Activated naive CD8-positive, alpha-beta T cell (primary cell): ENCODE results near the gene UPF1.

Experiments used
- H3K27ac Mint-ChIP-seq: one replicate; pipeline ENCODE4 v1.8.0; 2021; ENCODE audit warnings: mixed read lengths
- H3K27me3 Mint-ChIP-seq: one replicate; pipeline ENCODE4 v1.8.0; 2021; ENCODE audit warnings: mixed read lengths
- H3K36me3 Mint-ChIP-seq: one replicate; pipeline ENCODE4 v1.8.0; 2021; ENCODE audit warnings: mixed read lengths
- H3K4me1 Mint-ChIP-seq: one replicate; pipeline ENCODE4 v1.8.0; 2021; ENCODE audit warnings: low read depth, mixed read lengths
- H3K4me3 Mint-ChIP-seq: one replicate; pipeline ENCODE4 v1.8.0; 2021; ENCODE audit warnings: mild to moderate bottlenecking, mixed read lengths
- H3K9me3 Mint-ChIP-seq: one replicate; pipeline ENCODE4 v1.8.0; 2021; ENCODE audit warnings: low read depth, mixed read lengths

The UPF1 gene

DNA sequence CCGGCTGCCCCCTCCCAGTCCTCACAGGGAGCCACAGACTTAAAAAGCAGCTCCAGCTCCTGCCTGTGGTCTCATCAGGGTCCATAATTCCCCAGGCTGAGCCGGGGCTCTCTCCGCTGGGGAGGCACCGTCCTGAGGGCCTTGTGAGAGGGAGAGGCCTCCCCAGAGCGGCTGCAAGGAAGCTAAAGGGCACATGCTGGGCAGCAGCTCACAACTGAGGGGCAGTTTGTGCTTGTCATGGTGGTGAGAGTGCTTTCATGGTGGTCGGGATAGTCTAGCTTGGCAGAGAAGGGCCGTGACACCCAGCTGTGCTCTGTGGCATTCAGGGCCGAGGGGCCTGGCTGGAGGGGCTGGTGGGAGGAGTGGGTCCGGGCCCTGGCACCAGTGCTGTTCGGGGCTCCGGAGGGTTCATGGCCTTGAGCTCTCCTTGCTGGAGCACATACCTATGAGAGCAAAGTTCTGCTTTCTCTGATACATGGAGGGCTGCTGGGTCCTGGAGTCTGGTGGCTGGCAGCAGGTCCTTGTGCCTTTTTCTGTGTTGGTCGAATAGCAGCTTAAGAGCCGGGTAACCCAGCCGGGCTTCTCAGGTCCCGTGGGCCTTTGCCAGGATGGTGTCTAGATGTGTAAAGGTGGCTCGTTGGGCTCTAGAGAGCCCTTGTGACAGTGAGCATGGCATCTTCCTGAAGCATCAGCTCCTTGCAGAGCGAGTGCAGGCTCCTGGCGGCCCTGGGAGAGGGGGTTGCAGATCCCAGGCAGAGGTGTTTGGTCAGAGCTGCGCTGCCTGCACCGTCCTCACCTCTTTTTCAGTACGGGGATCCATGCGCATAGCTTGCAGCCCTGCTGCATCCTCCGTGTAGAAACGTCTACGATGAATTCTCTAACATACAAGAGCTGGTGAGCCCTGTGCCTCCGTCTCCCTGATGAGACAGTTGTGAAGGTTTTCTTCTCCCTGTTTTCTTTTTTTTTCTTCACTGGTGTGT lies 8.8 kb downstream of the UPF1 start:
- Mint-ChIP-seq H3K27me3 (no peaks in the 10 kb centered on the region), H3K36me3 (peaks cover 6% of the 10 kb centered on the region), H3K4me3 (peak overlapping the region; percentile 22), H3K27ac (peak overlapping the region; percentile 41), H3K9me3 (no peaks in the 10 kb centered on the region), H3K4me1 (peaks cover 84% of the 10 kb centered on the region)

DNA sequence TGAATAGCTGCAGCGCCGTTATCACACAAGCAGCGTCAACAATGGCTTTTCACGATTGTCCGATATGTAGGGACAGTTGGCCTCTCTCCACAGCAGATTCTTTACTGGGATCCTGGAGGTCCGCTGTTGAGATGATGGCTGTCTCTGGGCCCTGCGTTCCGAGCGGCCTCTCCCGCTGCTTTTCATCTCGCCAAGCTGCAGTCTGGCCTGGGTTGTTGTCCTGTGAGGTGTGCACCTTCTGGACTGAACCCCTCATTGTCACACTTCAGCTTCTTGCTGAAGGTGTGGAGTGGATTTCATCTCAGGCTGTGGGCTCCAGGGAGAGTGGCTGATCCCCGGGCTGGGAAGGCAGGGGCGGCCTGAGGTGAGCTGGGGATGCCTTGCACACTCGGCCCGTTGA lies 9.6 kb downstream of the UPF1 start:
- H3K4me1 Mint-ChIP-seq, result peaks cover 83% of the 10 kb centered on the region
- H3K4me3 Mint-ChIP-seq, result no peak overlapping the region

DNA sequence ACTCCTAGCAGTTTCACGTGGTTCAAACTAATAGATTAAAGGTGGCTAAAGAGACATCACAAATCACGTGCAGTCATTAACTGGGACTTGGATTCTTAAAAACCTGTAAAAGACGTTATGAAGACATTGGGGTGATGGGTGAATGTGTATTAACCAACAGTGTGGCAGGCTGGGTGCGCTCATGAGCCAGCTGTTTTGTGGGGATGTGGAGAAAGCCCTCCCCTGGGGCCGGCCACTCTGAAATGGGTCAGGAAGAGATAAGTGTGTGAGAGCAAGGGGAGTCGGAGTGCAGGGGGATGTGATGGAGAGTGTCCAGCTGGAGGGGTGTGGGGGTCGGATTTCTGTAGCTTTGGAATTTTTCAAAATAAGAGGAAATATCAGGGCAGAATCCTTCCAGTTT lies 10.4 kb downstream of the UPF1 start:
- no peaks in the 10 kb centered on the region for H3K36me3 Mint-ChIP-seq
- peaks cover 84% of the 10 kb centered on the region for H3K4me1 Mint-ChIP-seq
- H3K27me3 Mint-ChIP-seq, result no peaks in the 10 kb centered on the region
- H3K27ac Mint-ChIP-seq, result peak overlapping the region; percentile 86
- no peaks in the 10 kb centered on the region for H3K9me3 Mint-ChIP-seq
- H3K4me3 Mint-ChIP-seq, result peak overlapping the region; percentile 17

More for the DNA sequence above, 9.6 kb downstream of the UPF1 start:
- H3K36me3 Mint-ChIP-seq, result peaks cover 1% of the 10 kb centered on the region
- peak overlapping the region; percentile 16 for H3K27ac Mint-ChIP-seq
- no peaks in the 10 kb centered on the region for H3K27me3 Mint-ChIP-seq
- no peaks in the 10 kb centered on the region for H3K9me3 Mint-ChIP-seq

DNA sequence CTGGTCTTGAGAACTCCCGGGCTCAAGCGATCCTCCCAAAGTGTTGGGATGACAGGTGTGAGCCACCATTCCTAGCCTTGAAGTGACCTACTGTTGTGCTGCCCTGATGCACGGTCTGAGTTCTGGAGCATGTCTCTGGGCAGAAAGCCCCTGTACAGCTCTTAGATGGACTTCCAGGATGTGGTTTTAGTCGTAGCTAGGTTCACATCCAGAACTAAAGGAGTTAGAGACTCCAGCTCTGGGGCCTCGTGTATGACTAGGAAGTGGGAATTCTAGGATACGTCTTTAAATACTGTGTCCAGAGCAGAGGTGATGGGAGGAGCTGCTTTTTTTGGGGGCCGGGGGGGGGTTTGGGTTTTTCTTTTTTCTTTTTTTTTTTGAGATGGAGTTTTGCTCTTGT lies 12.2 kb downstream of the UPF1 start:
- Mint-ChIP-seq H3K27me3 (no peaks in the 10 kb centered on the region), H3K4me3 (peak overlapping the region; percentile 78), H3K27ac (peak overlapping the region; percentile 17), H3K9me3 (no peaks in the 10 kb centered on the region), H3K36me3 (no peaks in the 10 kb centered on the region), H3K4me1 (peaks cover 81% of the 10 kb centered on the region)

DNA sequence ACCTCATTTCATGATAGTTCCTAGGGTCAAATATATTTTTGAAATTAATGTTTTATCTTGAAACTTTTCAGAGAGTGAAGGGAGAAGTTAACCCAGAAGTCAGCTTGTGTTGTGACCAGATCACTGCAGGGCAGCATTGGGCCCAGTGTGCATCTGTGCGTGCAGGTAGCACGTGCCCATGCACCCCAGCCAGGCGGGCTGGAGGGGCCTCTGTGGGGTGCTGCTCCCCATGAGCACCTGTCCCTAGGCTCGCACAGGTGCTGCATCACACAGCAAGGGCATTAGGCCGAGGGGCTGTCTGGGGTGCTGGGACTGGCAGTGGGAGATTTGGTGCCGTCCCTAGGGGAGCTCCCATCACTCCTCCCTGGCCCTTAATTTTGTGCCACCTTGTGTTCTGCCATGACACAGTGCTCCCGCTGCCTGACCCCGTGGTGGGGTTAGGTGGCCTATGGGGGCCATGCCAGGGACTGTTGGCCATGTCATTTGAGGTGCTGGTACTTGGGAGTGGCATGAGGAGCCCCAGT lies 13.1 kb downstream of the UPF1 start:
- Mint-ChIP-seq H3K9me3 (no peaks in the 10 kb centered on the region), H3K4me3 (peak overlapping the region; percentile 49), H3K27ac (no peak overlapping the region), H3K27me3 (no peaks in the 10 kb centered on the region), H3K36me3 (no peaks in the 10 kb centered on the region), H3K4me1 (peaks cover 81% of the 10 kb centered on the region)

DNA sequence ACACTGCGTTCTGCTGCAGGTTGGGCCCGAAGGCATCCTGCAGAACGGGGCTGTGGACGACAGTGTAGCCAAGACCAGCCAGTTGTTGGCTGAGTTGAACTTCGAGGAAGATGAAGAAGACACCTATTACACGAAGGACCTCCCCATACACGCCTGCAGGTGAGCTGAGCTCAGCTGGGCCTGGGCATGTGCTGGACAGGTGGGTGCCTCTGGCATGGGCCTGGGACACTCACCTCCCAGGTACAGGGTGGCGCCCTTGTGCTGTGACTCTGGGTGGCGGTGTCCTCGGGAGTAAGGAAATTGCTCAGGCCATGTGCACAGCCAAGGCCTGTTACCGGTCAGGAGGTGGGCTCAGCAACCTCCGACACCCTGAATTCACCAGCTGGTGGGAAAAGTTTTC lies 14.2 kb downstream of the UPF1 start:
- no peaks in the 10 kb centered on the region for H3K27me3 Mint-ChIP-seq
- peaks cover 2% of the 10 kb centered on the region for H3K36me3 Mint-ChIP-seq
- H3K4me1 Mint-ChIP-seq, result peaks cover 73% of the 10 kb centered on the region
- H3K4me3 Mint-ChIP-seq, result no peak overlapping the region
- no peaks in the 10 kb centered on the region for H3K9me3 Mint-ChIP-seq
- H3K27ac Mint-ChIP-seq, result no peak overlapping the region

DNA sequence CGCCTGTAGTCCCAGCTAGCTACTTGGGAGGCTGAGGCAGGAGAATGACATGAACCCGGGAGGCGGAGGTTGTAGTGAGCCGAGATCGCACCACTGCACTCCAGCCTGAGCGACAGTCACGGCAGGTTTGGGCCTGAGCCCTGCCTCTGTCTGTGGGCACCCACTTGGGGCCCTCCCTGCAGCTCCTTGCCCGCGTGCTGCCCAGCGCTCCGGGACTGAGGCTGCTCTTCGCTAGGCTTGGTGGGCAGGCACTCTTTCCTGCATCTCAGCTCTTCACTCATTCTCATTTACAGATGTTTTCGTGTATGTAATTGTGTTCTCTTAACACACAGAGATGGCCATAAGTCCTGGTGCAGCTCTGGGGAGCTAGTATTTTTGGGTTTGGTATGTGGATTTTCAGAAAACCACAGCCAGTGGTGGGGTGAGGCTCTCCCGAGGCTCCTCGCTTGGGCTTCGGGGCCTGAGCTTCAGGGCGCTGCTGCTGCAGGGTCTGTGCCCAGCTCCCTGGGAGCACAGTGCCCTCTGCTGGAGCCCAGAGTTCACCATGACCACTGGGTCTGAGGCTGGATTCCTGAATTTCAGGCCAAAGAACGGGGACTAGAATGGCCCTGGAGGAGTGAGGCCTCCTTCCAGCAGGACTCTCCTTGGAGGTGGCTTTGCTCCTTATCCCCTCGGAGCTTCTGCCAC lies 15.2 kb downstream of the UPF1 start:
- H3K27me3 Mint-ChIP-seq, result no peaks in the 10 kb centered on the region
- H3K9me3 Mint-ChIP-seq, result no peaks in the 10 kb centered on the region
- H3K4me3 Mint-ChIP-seq, result peak overlapping the region; percentile 67
- H3K36me3 Mint-ChIP-seq, result peaks cover 2% of the 10 kb centered on the region
- peaks cover 63% of the 10 kb centered on the region for H3K4me1 Mint-ChIP-seq
- peak overlapping the region; percentile 13 for H3K27ac Mint-ChIP-seq

DNA sequence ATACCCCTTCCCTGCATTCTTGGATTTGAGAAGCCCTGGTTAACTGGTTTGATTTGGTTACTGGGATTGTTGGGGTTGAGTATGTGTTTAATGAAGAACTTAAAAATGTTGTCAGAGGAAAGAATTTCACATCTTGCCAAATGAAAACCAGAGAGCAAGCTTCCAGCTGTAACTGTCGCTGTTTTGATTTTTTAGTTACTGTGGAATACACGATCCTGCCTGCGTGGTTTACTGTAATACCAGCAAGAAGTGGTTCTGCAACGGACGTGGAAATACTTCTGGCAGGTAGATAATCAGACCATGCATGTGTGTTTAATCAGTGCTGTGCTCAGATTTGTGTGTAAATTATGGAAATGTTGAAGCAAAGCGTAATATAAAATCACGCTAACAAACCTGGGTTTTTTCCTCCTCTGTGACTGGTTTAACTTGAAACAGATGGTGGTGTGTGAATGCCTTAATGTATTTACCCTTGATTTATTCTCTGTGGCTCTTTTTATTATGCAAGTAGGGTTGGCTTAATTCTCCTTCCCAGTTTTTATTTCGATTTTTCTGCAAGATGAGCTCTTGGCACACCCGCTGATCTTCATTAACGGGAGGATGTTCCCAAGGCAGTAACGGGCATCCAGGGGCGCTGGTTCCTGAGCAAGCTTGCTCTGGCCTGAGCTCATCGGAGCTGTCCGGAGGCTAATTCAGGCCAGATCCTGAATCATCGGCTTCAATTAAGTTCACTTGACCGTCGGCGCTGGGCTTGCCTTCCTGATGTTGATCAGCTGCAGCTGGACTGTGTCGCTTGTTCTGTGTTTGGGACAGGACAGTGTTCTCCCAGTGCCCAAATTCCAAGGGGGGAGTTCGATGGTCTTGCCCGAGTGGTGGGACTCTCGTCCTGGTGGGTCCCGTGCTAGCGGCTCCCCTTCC lies 16.0 kb downstream of the UPF1 start:
- Mint-ChIP-seq H3K4me1 (peaks cover 59% of the 10 kb centered on the region), H3K9me3 (no peaks in the 10 kb centered on the region), H3K4me3 (no peak overlapping the region), H3K27me3 (no peaks in the 10 kb centered on the region), H3K36me3 (peaks cover 2% of the 10 kb centered on the region), H3K27ac (no peak overlapping the region)

DNA sequence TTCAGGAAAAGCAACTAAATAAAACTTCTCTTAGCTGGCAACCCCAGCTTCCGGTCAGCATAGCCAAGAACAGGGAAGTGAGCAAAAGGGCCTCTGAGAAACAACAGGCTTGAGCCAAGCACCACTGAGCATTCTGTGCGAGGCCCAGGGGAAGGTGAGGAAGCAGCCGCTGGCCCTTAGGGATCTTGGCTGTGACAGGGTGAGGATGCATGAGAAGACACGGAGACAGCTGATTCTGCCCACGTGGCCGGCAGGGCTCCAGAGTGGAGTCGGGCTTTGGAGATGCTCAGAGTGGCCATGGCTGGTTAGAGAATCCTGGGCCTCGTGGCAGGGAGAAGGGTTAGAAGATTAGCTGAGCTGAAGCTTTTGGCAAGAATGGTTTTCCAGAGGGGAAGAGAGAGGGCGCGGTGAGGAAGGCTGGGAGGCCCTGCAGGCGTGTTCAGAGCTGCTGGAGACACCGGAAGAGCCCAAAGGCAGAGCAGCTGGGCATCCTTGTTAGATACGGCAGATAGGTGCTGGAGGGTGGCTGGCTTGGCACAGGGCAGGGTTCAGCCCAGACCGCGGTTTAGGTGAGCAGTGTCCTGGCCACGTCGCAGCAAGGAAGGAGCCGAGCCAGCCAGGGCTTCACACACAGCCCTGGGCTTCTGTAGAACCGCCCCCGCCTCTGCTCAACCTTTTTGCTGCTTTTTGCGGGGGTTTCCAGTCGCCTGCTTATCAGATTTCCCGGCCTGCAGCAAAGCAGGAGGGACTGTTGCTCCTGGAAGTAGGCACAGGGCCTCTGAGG lies 17.3 kb downstream of the UPF1 start:
- H3K9me3 Mint-ChIP-seq, result no peaks in the 10 kb centered on the region
- H3K4me3 Mint-ChIP-seq, result peak overlapping the region; percentile 42
- H3K4me1 Mint-ChIP-seq, result peaks cover 47% of the 10 kb centered on the region
- H3K27ac Mint-ChIP-seq, result peak overlapping the region; percentile 29
- H3K27me3 Mint-ChIP-seq, result no peaks in the 10 kb centered on the region
- H3K36me3 Mint-ChIP-seq, result peaks cover 2% of the 10 kb centered on the region

DNA sequence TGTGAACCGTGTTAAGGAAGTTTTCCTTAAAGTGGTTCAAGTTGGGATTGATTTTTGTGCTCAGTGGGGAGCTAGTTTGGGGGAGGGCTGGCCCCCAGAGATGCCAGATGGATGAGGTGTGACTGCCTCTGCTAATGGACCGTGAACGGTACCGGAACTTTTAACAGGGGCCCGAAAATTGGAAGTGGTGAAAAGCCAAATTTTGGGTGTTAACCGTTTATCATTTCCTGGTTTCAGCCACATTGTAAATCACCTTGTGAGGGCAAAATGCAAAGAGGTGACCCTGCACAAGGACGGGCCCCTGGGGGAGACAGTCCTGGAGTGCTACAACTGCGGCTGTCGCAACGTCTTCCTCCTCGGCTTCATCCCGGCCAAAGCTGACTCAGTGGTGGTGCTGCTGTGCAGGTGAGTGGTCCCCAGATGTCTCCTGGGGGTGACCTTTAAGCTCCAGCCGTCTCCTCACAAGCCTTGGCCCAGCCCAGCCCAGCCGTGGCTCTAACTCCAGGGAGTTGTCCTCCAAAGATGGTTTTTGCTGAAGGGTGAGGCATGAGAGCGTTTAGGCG lies 18.2 kb downstream of the UPF1 start:
- no peaks in the 10 kb centered on the region for H3K27me3 Mint-ChIP-seq
- H3K4me1 Mint-ChIP-seq, result peaks cover 40% of the 10 kb centered on the region
- no peak overlapping the region for H3K27ac Mint-ChIP-seq
- peak overlapping the region; percentile 42 for H3K4me3 Mint-ChIP-seq
- H3K9me3 Mint-ChIP-seq, result no peaks in the 10 kb centered on the region
- peaks cover 2% of the 10 kb centered on the region for H3K36me3 Mint-ChIP-seq

DNA sequence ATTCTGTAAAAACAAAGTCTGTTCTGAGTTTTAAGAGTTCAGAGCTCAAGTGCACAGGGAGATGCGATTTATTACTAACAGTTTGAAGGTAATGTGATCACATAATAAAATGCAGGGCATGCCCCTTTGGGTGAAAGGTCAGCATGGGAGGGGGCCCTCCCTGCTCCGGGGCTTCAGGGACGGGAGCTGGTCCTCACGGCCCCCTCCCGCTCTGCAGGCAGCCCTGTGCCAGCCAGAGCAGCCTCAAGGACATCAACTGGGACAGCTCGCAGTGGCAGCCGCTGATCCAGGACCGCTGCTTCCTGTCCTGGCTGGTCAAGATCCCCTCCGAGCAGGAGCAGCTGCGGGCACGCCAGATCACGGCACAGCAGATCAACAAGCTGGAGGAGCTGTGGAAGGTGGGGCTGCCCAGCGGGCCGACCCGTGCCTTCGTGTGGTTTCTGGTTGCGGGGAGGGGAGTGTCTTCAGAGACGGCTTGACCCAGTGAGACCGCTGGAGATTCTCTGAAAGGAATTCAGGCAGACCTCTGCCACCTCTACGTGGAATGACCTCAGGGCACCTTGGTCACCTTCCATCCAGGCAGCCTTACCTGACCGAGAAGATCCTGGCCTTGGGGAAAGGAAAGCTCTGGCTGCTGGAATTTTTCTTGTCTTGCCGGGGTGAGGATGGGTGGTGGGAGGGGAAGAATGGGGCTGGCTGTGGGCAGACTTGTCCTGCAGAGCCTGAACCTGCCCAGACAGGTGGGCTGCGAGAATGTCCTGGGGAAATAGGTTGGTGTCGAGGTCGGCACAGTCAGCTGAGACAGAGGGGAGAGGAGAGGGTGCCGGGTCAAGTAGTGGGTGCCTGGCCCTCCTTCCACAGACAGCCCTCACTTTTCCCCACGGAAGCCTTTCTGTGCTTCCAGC lies 19.0 kb downstream of the UPF1 start:
- no peak overlapping the region for H3K4me3 Mint-ChIP-seq
- H3K27ac Mint-ChIP-seq, result no peak overlapping the region
- peaks cover 33% of the 10 kb centered on the region for H3K4me1 Mint-ChIP-seq
- H3K36me3 Mint-ChIP-seq, result peaks cover 2% of the 10 kb centered on the region
- H3K9me3 Mint-ChIP-seq, result no peaks in the 10 kb centered on the region
- no peaks in the 10 kb centered on the region for H3K27me3 Mint-ChIP-seq

DNA sequence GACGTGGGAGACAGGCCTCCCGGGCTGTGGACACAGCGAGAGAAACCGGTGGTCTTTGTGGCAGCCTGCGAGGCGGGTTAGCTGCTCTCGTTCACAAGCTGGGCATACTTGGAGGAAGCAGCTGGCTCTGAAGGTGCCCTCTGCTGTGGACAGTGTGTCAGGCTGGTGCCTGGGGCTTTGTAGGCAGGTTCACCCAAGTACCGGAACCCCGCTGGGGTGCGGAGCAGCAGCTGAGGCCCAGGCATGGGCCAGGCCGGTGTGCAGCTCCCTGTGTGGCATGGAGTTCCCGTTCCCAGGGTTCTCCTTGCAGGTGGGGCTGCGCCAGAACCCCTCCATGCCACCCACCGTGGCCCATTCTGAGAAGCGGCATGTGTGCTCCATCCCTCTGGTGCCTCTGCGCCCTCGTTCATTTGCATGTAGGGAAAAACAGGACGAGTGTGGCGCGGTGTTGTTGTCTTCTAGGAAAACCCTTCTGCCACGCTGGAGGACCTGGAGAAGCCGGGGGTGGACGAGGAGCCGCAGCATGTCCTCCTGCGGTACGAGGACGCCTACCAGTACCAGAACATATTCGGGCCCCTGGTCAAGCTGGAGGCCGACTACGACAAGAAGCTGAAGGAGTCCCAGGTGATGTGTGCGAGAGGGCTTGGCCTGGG lies 20.0 kb downstream of the UPF1 start:
- no peaks in the 10 kb centered on the region for H3K9me3 Mint-ChIP-seq
- no peak overlapping the region for H3K4me3 Mint-ChIP-seq
- H3K27me3 Mint-ChIP-seq, result no peaks in the 10 kb centered on the region
- no peak overlapping the region for H3K27ac Mint-ChIP-seq
- H3K4me1 Mint-ChIP-seq, result peaks cover 25% of the 10 kb centered on the region
- H3K36me3 Mint-ChIP-seq, result peaks cover 2% of the 10 kb centered on the region
